ENCODE measurements around the gene HINT3.

DNA sequence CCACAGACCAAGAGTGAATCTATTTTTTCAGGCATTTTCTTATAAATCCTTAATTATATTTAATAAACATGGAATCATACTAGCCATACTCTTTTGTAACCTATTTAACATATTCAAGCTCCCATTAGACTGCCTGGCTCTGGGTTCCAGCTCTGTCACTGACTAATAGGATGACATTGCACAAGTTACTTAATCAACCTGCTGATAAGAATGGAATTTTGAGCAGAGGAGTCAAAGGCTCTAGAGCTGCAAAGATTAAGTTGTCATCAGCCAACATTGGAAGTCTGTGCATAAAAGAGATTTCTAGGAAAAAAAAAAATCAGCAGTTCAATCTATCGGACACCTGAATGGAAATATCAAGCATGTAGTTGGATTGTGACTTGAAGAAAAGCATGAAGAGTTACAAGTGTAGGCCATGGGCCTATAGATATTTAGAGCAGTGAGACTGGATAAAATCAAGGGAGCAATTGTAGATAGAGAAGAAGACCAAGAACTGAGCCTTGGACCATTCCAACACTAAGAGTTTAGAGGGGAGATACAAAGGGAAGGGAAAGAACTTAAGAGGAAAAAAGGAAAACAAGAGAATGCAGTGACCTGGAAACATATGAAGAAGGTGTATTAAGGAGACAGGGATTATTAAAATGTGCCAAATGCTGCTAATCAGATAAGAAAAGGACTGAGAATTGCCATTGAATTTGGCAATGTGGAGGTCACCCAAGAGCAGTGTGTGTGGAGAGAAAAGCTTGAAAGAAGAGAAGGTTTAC lies 11.0 kb upstream of the HINT3 start:
- TF ChIP-seq, protein P1, sequence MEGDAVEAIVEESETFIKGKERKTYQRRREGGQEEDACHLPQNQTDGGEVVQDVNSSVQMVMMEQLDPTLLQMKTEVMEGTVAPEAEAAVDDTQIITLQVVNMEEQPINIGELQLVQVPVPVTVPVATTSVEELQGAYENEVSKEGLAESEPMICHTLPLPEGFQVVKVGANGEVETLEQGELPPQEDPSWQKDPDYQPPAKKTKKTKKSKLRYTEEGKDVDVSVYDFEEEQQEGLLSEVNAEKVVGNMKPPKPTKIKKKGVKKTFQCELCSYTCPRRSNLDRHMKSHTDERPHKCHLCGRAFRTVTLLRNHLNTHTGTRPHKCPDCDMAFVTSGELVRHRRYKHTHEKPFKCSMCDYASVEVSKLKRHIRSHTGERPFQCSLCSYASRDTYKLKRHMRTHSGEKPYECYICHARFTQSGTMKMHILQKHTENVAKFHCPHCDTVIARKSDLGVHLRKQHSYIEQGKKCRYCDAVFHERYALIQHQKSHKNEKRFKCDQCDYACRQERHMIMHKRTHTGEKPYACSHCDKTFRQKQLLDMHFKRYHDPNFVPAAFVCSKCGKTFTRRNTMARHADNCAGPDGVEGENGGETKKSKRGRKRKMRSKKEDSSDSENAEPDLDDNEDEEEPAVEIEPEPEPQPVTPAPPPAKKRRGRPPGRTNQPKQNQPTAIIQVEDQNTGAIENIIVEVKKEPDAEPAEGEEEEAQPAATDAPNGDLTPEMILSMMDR (conservative IDR thresholded peaks at IDR 0.05 in 1 of 2, IDR thresholded peaks at IDR 0.05 in 1 of 2; ENCODE audit: extremely low read depth in 1 of 2, insufficient read depth in 1 of 2, low read depth in 1 of 2, low read length in 2 of 2), result no peak
- TF ChIP-seq EZH2 (IDR thresholded peaks at IDR 0.05; ENCODE audit: borderline replicate concordance, low read length), result no peak

Measured in mammary epithelial cell (primary cell).